WI38 (cell line): Measurements from ENCODE around the gene WDFY4.

Source experiments
- H3K4me3 ChIP-seq: 2 replicates; pipeline ENCODE4 v1.5.1; 2011; ENCODE audit warnings: low read depth, mild to moderate bottlenecking, control low read depth, low read length
- TF ChIP-seq, protein P1 (sequence below): IDR thresholded peaks from 2 replicates; pipeline ENCODE4 v1.5.1; 2012; ENCODE audit warnings: low read depth, mild to moderate bottlenecking, control low read depth, low read length

Gene WDFY4

DNA sequence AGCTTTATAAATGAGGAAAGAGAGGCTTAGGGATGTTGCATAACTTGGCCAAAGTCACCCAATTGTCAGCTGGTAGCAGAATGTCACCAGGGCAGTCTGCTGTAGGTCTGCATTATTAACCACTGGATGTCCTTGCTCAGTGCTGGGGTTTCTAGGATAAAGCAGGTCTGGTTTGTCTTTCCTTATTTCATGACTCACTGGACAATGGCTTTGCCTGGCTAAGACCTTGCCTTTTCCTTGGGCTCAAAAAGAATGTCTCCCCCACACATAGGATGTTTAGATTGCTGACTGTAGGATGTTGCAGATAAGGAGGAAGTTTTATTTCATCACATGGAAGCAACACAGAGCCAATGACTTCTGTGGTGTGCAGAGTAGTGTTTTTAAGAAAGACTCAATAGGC lies 29.4 kb downstream of the WDFY4 start:
- TF ChIP-seq, protein P1, sequence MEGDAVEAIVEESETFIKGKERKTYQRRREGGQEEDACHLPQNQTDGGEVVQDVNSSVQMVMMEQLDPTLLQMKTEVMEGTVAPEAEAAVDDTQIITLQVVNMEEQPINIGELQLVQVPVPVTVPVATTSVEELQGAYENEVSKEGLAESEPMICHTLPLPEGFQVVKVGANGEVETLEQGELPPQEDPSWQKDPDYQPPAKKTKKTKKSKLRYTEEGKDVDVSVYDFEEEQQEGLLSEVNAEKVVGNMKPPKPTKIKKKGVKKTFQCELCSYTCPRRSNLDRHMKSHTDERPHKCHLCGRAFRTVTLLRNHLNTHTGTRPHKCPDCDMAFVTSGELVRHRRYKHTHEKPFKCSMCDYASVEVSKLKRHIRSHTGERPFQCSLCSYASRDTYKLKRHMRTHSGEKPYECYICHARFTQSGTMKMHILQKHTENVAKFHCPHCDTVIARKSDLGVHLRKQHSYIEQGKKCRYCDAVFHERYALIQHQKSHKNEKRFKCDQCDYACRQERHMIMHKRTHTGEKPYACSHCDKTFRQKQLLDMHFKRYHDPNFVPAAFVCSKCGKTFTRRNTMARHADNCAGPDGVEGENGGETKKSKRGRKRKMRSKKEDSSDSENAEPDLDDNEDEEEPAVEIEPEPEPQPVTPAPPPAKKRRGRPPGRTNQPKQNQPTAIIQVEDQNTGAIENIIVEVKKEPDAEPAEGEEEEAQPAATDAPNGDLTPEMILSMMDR, result no peak
- no peak overlapping the region for H3K4me3 ChIP-seq

DNA sequence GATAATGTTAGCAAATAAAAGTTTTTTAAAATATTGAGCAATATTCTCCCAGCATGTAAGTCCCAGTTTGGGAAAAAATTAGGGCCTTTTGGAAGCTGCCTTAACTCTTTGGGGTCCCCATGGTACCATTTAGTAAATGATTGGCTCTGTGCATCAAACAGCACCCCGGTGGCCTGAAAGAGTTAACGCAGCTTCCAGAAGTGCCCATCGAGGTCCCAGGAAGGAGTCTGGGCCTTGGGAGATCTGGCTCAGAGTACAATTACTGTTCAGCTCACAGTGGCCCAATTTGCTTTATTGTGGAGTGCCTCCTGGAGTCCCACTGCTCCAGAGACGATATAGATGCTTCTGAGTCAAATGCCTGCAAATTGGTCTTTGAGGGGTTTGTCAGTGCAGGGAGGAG lies 31.7 kb downstream of the WDFY4 start:
- H3K4me3 ChIP-seq, result no peak overlapping the region
- TF ChIP-seq, protein P1, result no peak

GRCh38 chr10:48720611-48721010 lies 35.9 kb downstream of the WDFY4 start:
- H3K4me3 ChIP-seq, result no peak overlapping the region

GRCh38 chr10:48722153-48723145 lies 37.8 kb downstream of the WDFY4 start:
- H3K4me3 ChIP-seq, result no peak overlapping the region
- TF ChIP-seq, protein P1, result no peak

More at GRCh38 chr10:48720611-48721010, 35.9 kb downstream of the WDFY4 start:
- TF ChIP-seq, protein P1, result no peak

DNA sequence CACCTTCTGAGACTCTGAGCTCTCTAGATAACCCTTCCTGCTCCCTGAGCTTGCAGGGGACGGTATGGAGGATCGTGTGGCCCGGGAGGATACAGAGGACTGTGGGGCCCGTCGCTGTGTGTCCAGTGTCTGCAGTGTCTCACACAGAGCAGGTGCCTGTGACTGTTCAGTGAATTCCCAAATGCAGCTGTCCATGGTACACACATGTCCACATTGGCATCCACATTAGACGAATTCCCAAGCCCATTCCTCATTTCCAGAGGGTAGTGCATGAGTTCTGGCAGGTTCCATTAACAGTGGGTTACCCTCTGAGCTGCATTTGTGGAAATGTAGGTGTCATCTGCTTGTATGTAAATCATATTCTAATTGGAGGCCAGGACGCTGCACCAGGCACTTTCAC lies 39.5 kb downstream of the WDFY4 start:
- H3K4me3 ChIP-seq, result no peak overlapping the region
- TF ChIP-seq, protein P1, result no peak

DNA sequence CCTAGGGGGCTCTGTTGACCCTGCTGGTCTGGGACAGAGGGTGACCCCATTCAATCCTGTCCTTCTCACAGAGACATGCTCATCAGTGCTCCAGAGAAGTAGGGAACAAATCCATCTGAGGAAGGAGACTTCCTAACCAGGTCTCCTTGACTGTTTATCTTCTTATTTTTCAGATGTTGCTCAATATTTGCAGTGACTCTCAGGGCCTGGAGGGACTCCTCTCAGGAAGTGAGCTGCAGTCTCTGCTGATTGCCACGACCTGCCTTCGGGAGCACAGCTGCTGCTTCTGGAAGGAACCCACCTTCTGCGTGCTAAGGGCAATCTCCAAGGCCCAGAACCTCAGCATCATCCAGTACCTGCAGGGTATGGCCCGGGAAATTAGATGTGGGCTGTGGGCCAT lies 41.0 kb downstream of the WDFY4 start:
- TF ChIP-seq, protein P1, result no peak

DNA sequence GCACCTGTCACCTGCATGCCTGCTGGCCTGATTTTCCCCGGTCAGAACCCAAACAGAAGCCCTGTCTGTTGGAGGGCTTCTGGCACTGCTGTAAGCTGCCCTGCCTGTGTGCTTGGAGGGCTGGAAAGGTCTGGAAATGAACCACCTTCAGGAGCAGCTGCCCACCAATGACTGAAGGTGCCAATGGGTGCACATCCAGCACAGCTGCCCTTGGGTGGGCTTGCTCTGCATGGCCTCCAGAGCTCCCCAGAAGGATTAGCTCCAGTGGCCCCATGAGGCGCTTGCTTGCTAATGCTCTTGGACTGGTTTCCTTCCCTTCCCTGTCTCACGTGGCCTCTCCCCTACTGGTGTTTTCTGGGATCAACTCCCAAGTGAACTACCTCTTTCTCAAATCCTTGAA lies 43.2 kb downstream of the WDFY4 start:
- H3K4me3 ChIP-seq, result no peak overlapping the region
- TF ChIP-seq, protein P1, result no peak

More for the DNA sequence above, 41.0 kb downstream of the WDFY4 start:
- H3K4me3 ChIP-seq, result no peak overlapping the region
